HEK293 (cell line): Measurements from ENCODE around the gene IL36B.

Source experiments
- HOXA7 ChIP-seq: sonication (generic); formaldehyde crosslinking; IDR thresholded peaks from 2 replicates; pipeline ENCODE4 v1.8.1; 2022; ENCODE audit warnings: missing genetic modification reagents, borderline replicate concordance
- MYNN ChIP-seq: fragments of 450-650 bp; formaldehyde crosslinking; IDR thresholded peaks from 2 replicates; pipeline ENCODE4 v1.5.1; 2016; ENCODE audit warnings: missing biosample characterization, missing genetic modification characterization, borderline replicate concordance
- ZFP3 ChIP-seq: fragments of 450-650 bp; formaldehyde crosslinking; IDR thresholded peaks from 2 replicates; pipeline ENCODE4 v1.5.1; 2016; ENCODE audit warnings: low read depth, missing biosample characterization, missing genetic modification characterization
- ZNF274 ChIP-seq, 2 experiments: fragments of 200-500 bp in 1 of 2; fragments of 450-650 bp in 1 of 2; sonication (Bioruptor generic) in 1 of 2; formaldehyde crosslinking in 1 of 2; IDR thresholded peaks; 2 replicates each; pipeline versions ENCODE4 v1.5.1 to v1.6.1; 2014 to 2016; ENCODE audit warnings: borderline replicate concordance in 1 of 2, inconsistent platforms in 1 of 2, low read length in 1 of 2, missing biosample characterization in 1 of 2, missing genetic modification characterization in 1 of 2
- ZNF768 ChIP-seq: fragments of 450-650 bp; formaldehyde crosslinking; IDR thresholded peaks from 2 replicates; pipeline ENCODE4 v1.5.1; 2018; ENCODE audit warnings: missing biosample characterization, mild to moderate bottlenecking, missing genetic modification characterization
- ZNF777 ChIP-seq: fragments of 450-650 bp; formaldehyde crosslinking; IDR thresholded peaks from 2 replicates; pipeline ENCODE4 v1.5.1; 2017; ENCODE audit warnings: missing biosample characterization, missing genetic modification characterization, borderline replicate concordance
- ZNF785 ChIP-seq: fragments of 450-650 bp; formaldehyde crosslinking; IDR thresholded peaks from 2 replicates; pipeline ENCODE4 v1.5.1; 2016; ENCODE audit warnings: missing biosample characterization, missing genetic modification characterization
- TF ChIP-seq, protein P1 (sequence below): fragments of 450-650 bp; formaldehyde crosslinking; IDR thresholded peaks from 2 replicates; pipeline ENCODE4 v1.5.1; 2016; ENCODE audit warnings: missing biosample characterization, missing genetic modification characterization
- TF ChIP-seq, protein P2 (sequence below): fragments of 450-650 bp; formaldehyde crosslinking; IDR thresholded peaks from 2 replicates; pipeline ENCODE4 v1.5.1; 2016; ENCODE audit warnings: missing biosample characterization, missing genetic modification characterization
- TF ChIP-seq, protein P3 (sequence below): IDR thresholded peaks from 2 replicates; pipeline ENCODE4 v1.6.1; 2011; ENCODE audit warnings: mild to moderate bottlenecking, low read depth, low read length, borderline replicate concordance

DNA sequence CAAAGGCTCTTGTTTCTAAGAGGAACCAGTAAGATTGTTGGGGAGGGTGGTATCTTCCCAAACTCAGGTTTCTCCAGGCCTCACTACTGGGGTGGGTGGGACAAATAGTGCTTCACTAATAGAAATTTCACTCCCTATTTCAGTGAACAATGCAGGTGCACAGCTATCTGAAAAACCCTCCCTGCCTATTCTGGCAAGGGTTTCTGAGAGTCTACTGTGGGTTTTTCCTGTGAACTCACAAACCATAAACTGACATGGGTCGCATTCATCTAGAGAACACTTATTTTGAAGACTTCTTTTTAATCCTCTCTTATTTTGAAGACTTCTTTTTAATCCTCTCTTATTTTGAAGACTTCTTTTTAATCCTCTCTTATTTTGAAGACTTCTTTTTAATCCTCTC is 43.0 kb downstream of the IL36B start:
- TF ChIP-seq, protein P1, sequence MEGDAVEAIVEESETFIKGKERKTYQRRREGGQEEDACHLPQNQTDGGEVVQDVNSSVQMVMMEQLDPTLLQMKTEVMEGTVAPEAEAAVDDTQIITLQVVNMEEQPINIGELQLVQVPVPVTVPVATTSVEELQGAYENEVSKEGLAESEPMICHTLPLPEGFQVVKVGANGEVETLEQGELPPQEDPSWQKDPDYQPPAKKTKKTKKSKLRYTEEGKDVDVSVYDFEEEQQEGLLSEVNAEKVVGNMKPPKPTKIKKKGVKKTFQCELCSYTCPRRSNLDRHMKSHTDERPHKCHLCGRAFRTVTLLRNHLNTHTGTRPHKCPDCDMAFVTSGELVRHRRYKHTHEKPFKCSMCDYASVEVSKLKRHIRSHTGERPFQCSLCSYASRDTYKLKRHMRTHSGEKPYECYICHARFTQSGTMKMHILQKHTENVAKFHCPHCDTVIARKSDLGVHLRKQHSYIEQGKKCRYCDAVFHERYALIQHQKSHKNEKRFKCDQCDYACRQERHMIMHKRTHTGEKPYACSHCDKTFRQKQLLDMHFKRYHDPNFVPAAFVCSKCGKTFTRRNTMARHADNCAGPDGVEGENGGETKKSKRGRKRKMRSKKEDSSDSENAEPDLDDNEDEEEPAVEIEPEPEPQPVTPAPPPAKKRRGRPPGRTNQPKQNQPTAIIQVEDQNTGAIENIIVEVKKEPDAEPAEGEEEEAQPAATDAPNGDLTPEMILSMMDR (tag by site-specific recombination): no peak
- TF ChIP-seq, protein P2, sequence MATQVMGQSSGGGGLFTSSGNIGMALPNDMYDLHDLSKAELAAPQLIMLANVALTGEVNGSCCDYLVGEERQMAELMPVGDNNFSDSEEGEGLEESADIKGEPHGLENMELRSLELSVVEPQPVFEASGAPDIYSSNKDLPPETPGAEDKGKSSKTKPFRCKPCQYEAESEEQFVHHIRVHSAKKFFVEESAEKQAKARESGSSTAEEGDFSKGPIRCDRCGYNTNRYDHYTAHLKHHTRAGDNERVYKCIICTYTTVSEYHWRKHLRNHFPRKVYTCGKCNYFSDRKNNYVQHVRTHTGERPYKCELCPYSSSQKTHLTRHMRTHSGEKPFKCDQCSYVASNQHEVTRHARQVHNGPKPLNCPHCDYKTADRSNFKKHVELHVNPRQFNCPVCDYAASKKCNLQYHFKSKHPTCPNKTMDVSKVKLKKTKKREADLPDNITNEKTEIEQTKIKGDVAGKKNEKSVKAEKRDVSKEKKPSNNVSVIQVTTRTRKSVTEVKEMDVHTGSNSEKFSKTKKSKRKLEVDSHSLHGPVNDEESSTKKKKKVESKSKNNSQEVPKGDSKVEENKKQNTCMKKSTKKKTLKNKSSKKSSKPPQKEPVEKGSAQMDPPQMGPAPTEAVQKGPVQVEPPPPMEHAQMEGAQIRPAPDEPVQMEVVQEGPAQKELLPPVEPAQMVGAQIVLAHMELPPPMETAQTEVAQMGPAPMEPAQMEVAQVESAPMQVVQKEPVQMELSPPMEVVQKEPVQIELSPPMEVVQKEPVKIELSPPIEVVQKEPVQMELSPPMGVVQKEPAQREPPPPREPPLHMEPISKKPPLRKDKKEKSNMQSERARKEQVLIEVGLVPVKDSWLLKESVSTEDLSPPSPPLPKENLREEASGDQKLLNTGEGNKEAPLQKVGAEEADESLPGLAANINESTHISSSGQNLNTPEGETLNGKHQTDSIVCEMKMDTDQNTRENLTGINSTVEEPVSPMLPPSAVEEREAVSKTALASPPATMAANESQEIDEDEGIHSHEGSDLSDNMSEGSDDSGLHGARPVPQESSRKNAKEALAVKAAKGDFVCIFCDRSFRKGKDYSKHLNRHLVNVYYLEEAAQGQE (tag by site-specific recombination): no peak
- no peak for TF ChIP-seq ZNF274 (IDR thresholded peaks at IDR 0.05; ENCODE audit: low read length)
- TF ChIP-seq ZNF274 (tag by site-specific recombination; IDR thresholded peaks at IDR 0.05; ENCODE audit: borderline replicate concordance): no peak
- TF ChIP-seq HOXA7 (CRISPR knock-in tag): no peak
- no peak for TF ChIP-seq ZNF777 (tag by site-specific recombination)
- TF ChIP-seq ZNF768 (tag by site-specific recombination): no peak
- no peak for TF ChIP-seq ZFP3 (tag by site-specific recombination)
- TF ChIP-seq ZNF785 (tag by site-specific recombination): no peak
- no peak for TF ChIP-seq MYNN (tag by site-specific recombination)
- TF ChIP-seq, protein P3, sequence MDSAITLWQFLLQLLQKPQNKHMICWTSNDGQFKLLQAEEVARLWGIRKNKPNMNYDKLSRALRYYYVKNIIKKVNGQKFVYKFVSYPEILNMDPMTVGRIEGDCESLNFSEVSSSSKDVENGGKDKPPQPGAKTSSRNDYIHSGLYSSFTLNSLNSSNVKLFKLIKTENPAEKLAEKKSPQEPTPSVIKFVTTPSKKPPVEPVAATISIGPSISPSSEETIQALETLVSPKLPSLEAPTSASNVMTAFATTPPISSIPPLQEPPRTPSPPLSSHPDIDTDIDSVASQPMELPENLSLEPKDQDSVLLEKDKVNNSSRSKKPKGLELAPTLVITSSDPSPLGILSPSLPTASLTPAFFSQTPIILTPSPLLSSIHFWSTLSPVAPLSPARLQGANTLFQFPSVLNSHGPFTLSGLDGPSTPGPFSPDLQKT: no peak
